Measurements from ENCODE around the gene DEDD2. TPM values are rescaled to one million over a fixed set of nuclear protein-coding genes. Genes with fewer than 3 reads are reported as not detected.

Gene DEDD2
- total RNA-seq, 1 experiment from 2014 or later = 41.1 TPM

GRCh38 chr19:42177686-42178019, 39.8 kb downstream of the DEDD2 start:
- DNase-seq (ENCODE audit: low spot score) = no peak
- in situ Hi-C loops (cut with HindIII; ENCODE audit: low sequenced_read_pairs) = no loop called here

- peak; percentile 89 for DNase-seq (ENCODE audit: low spot score)
- in situ Hi-C loops (cut with HindIII; ENCODE audit: low sequenced_read_pairs) = no loop called here
These were observed 40.3 kb downstream of the DEDD2 start for GRCh38 chr19:42176990-42177685.

GRCh38 chr19:42176649-42176989, 40.9 kb downstream of the DEDD2 start:
- in situ Hi-C loops (cut with HindIII; ENCODE audit: low sequenced_read_pairs) = no loop called here
- no peak for DNase-seq (ENCODE audit: low spot score)

- DNase-seq (ENCODE audit: low spot score) = peak; percentile 72
- in situ Hi-C loops (cut with HindIII; ENCODE audit: low sequenced_read_pairs) = no loop called here
These were observed 41.4 kb downstream of the DEDD2 start for GRCh38 chr19:42175952-42176648.

- peak; percentile 49 for DNase-seq (ENCODE audit: low spot score)
- in situ Hi-C loops (cut with HindIII; ENCODE audit: low sequenced_read_pairs) = no loop called here
These were observed 42.3 kb downstream of the DEDD2 start for GRCh38 chr19:42174958-42175734.

- in situ Hi-C loops (cut with HindIII; ENCODE audit: low sequenced_read_pairs) = no loop called here
- no peak for DNase-seq (ENCODE audit: low spot score)
These were observed 43.3 kb downstream of the DEDD2 start for GRCh38 chr19:42174188-42174587.

GRCh38 chr19:42173695-42174094, 43.8 kb downstream of the DEDD2 start:
- DNase-seq (ENCODE audit: low spot score) = no peak
- in situ Hi-C loops (cut with HindIII; ENCODE audit: low sequenced_read_pairs) = no loop called here

GRCh38 chr19:42172261-42172660, 45.2 kb downstream of the DEDD2 start:
- in situ Hi-C loops (cut with HindIII; ENCODE audit: low sequenced_read_pairs) = no loop called here
- DNase-seq (ENCODE audit: low spot score) = no peak

GRCh38 chr19:42170715-42171114, 46.8 kb downstream of the DEDD2 start:
- in situ Hi-C loops (cut with HindIII; ENCODE audit: low sequenced_read_pairs) = no loop called here
- peak; percentile 54 for DNase-seq (ENCODE audit: low spot score)

- in situ Hi-C loops (cut with HindIII; ENCODE audit: low sequenced_read_pairs) = no loop called here
These were observed 47.7 kb downstream of the DEDD2 start for GRCh38 chr19:42169486-42170413.

GRCh38 chr19:42168206-42168605, 49.3 kb downstream of the DEDD2 start:
- in situ Hi-C loops (cut with HindIII; ENCODE audit: low sequenced_read_pairs) = no loop called here

More at GRCh38 chr19:42169486-42170413, 47.7 kb downstream of the DEDD2 start:
- no peak for DNase-seq (ENCODE audit: low spot score)

GRCh38 chr19:42166316-42166715, 51.2 kb downstream of the DEDD2 start:
- no peak for DNase-seq (ENCODE audit: low spot score)
- in situ Hi-C loops (cut with HindIII; ENCODE audit: low sequenced_read_pairs) = no loop called here

More at GRCh38 chr19:42168206-42168605, 49.3 kb downstream of the DEDD2 start:
- no peak for DNase-seq (ENCODE audit: low spot score)

GRCh38 chr19:42165146-42165545, 52.3 kb downstream of the DEDD2 start:
- in situ Hi-C loops (cut with HindIII; ENCODE audit: low sequenced_read_pairs) = no loop called here
- no peak for DNase-seq (ENCODE audit: low spot score)

- in situ Hi-C loops (cut with HindIII; ENCODE audit: low sequenced_read_pairs) = no loop called here
- DNase-seq (ENCODE audit: low spot score) = no peak
These were observed 55.7 kb downstream of the DEDD2 start for GRCh38 chr19:42161616-42162263.

- in situ Hi-C loops (cut with HindIII; ENCODE audit: low sequenced_read_pairs) = no loop called here
- DNase-seq (ENCODE audit: low spot score) = no peak
These were observed 57.5 kb downstream of the DEDD2 start for GRCh38 chr19:42159942-42160341.

GRCh38 chr19:42158926-42159325, 58.6 kb downstream of the DEDD2 start:
- DNase-seq (ENCODE audit: low spot score) = no peak

GRCh38 chr19:42156571-42156970, 60.9 kb downstream of the DEDD2 start:
- DNase-seq (ENCODE audit: low spot score) = no peak
- in situ Hi-C loops (cut with HindIII; ENCODE audit: low sequenced_read_pairs) = no loop called here

More at GRCh38 chr19:42158926-42159325, 58.6 kb downstream of the DEDD2 start:
- in situ Hi-C loops (cut with HindIII; ENCODE audit: low sequenced_read_pairs) = no loop called here

- DNase-seq (ENCODE audit: low spot score) = no peak
- in situ Hi-C loops (cut with HindIII; ENCODE audit: low sequenced_read_pairs) = no loop called here
These were observed 61.7 kb downstream of the DEDD2 start for GRCh38 chr19:42155796-42156195.
